Caco-2 (cell line): Measurements from ENCODE around the gene ZNF28. TPM values are rescaled to one million over a fixed set of nuclear protein-coding genes. Genes with fewer than 3 reads are reported as not detected.
A peak's percentile ranks its signal among the peaks of the same experiment; 100 is the strongest.
"Not testable (repeated sequence)": the region's sequence is repeated elsewhere in the genome, so short reads cannot be mapped to it uniquely, and the experiment has no call there.

Experiments used
- BruUV-seq: library from RNA; stranded (reverse); fragments of 400-500 nt; replicated peaks from 2 replicates; lab custom pipeline; 2021; lab: Mats Ljungman, UMichigan
- CTCF ChIA-PET: fragments of 300-600 bp; sonication (Branson Sonifier 250); formaldehyde crosslinking; loops from one replicate; lab custom pipeline; 2022; ENCODE audit warnings: antibody characterized with exemption; lab: Charles Lee
- POLR2A ChIA-PET: fragments of 300-600 bp; sonication (Branson Sonifier 250); formaldehyde crosslinking; loops from one replicate; lab custom pipeline; 2022; ENCODE audit warnings: antibody characterized with exemption; lab: Charles Lee
- DNase-seq, 2 experiments: peaks; one replicate each; pipeline versions ENCODE4 v3.0.0 to v3.0.0-alpha.2; 2020 to 2022
- H3K27me3 ChIP-seq: replicated peaks from 2 replicates; pipeline ENCODE4 v1.6.0; 2011; ENCODE audit warnings: low read length; ENCODE audit not compliant: control insufficient read depth, insufficient read depth
- H3K36me3 ChIP-seq: 2 replicates; pipeline ENCODE4 v1.5.1; 2011; ENCODE audit warnings: low read length; ENCODE audit not compliant: control insufficient read depth, insufficient read depth
- H3K4me1 ChIP-seq: fragments of 250-450 bp; sonication (Bioruptor Pico); 2 replicates; pipeline ENCODE4 v1.5.1; 2020; ENCODE audit warnings: mild to moderate bottlenecking
- H3K4me3 ChIP-seq: 2 replicates; pipeline ENCODE4 v1.5.1; 2011; ENCODE audit warnings: low read depth, mild to moderate bottlenecking, control low read depth, low read length
- H3K9me3 ChIP-seq: fragments of 250-450 bp; sonication (Bioruptor Pico); 2 replicates; pipeline ENCODE4 v1.5.1; 2020; ENCODE audit warnings: mild to moderate bottlenecking, moderate library complexity
- H3K27ac Mint-ChIP-seq: one replicate; pipeline ENCODE4 v1.8.0; 2022; ENCODE audit warnings: mixed read lengths; ENCODE audit not compliant: unreplicated experiment
- H3K27me3 Mint-ChIP-seq: one replicate; pipeline ENCODE4 v1.8.0; 2022; ENCODE audit warnings: mixed read lengths; ENCODE audit not compliant: insufficient read depth, unreplicated experiment
- H3K36me3 Mint-ChIP-seq: one replicate; pipeline ENCODE4 v1.8.0; 2022; ENCODE audit warnings: mild to moderate bottlenecking, mixed read lengths; ENCODE audit not compliant: insufficient read depth, unreplicated experiment
- H3K4me1 Mint-ChIP-seq: one replicate; pipeline ENCODE4 v1.8.0; 2022; ENCODE audit warnings: low read depth, mixed read lengths; ENCODE audit not compliant: unreplicated experiment
- H3K4me3 Mint-ChIP-seq: one replicate; pipeline ENCODE4 v1.8.0; 2022; ENCODE audit warnings: mild to moderate bottlenecking, moderate library complexity, mixed read lengths; ENCODE audit not compliant: unreplicated experiment
- H3K9me3 Mint-ChIP-seq: one replicate; pipeline ENCODE4 v1.8.0; 2022; ENCODE audit warnings: mixed read lengths; ENCODE audit not compliant: unreplicated experiment
- CTCF ChIP-seq, 2 experiments: fragments of 200-600 bp in 1 of 2; IDR thresholded peaks; 1 replicate in 1 of 2; 2 replicates in 1 of 2; pipeline versions ENCODE4 v1.5.1 to v1.8.0; 2011 to 2022; ENCODE audit warnings: antibody characterized with exemption in 1 of 2, control low read depth in 1 of 2, inconsistent platforms in 1 of 2, low read depth in 1 of 2, low read length in 1 of 2, mild to moderate bottlenecking in 1 of 2, moderate library complexity in 1 of 2; ENCODE audit not compliant: insufficient read depth in 1 of 2, severe bottlenecking in 1 of 2, unreplicated experiment in 1 of 2
- intact Hi-C: fragments of 100-400 bp; cut with micrococcal nuclease; formaldehyde crosslinking; loops from one replicate; pipeline ENCODE4 v1.10.0; 2022; ENCODE audit not compliant: unreplicated experiment
- total RNA-seq: library from RNA; stranded (reverse); gene quantifications from 2 replicates; pipeline ENCODE4 v1.2.3, GENCODE V29; 2022

The ZNF28 gene
- total RNA-seq, 1 experiment from 2014 or later = 27.2 TPM

- Histone ChIP-seq H3K27me3 (no peaks in the 10 kb centered on the region), H3K4me1 (no peaks in the 10 kb centered on the region; the same call in 1 of the 2 replicates), H3K4me3 (no peak overlapping the region), H3K9me3 (peaks cover 8% of the 10 kb centered on the region; the same call in 1 of the 2 replicates), H3K36me3 (no peaks in the 10 kb centered on the region)
- Mint-ChIP-seq H3K36me3 (peaks cover 15% of the 10 kb centered on the region), H3K27me3 (no peaks in the 10 kb centered on the region), H3K9me3 (peaks cover 22% of the 10 kb centered on the region), H3K4me1 (peaks cover 11% of the 10 kb centered on the region), H3K4me3 (no peak overlapping the region), H3K27ac (no peak overlapping the region)
- intact Hi-C loops = no loop called here
- ChIA-PET POLR2A (no interaction called here), CTCF (no interaction called here)
- DNase-seq = no peak
- no peak for TF ChIP-seq CTCF (IDR thresholded peaks at IDR 0.05; ENCODE audit: insufficient read depth in 1 of 2, low read depth in 1 of 2, low read length in 1 of 2, severe bottlenecking in 1 of 2, unreplicated experiment in 1 of 2)
- BruUV-seq = no TSS peak
Measured at GRCh38 chr19:52823676-52824075, 2.2 kb upstream of the ZNF28 start.

GRCh38 chr19:52820472-52821203 lies 795 bp downstream of the ZNF28 start:
- H3K27me3 Mint-ChIP-seq, POLR2A ChIA-PET, H3K9me3 ChIP-seq, intact Hi-C loops, H3K4me1 ChIP-seq, H3K36me3 ChIP-seq, CTCF ChIA-PET, H3K27me3 ChIP-seq: not testable (repeated sequence)
- H3K4me3 ChIP-seq = peak overlapping the region; percentile 63
- H3K4me1 Mint-ChIP-seq = peaks cover 11% of the 10 kb centered on the region
- peak in 1 of 2 experiments; percentile 30 for DNase-seq
- H3K9me3 Mint-ChIP-seq = peaks cover 25% of the 10 kb centered on the region
- TSS peak; percentile 68 for BruUV-seq
- H3K36me3 Mint-ChIP-seq = peaks cover 46% of the 10 kb centered on the region
- peak overlapping the region; percentile 71 for H3K27ac Mint-ChIP-seq
- H3K4me3 Mint-ChIP-seq = peak overlapping the region; percentile 84

- CTCF ChIA-PET = interaction anchor here (0.5 kb wide), 1 partner anchor 58 kb away, joined by 3 read pairs; no protein-coding TSS in a partner anchor
Measured at GRCh38 chr19:52809801-52810200, 11.6 kb downstream of the ZNF28 start.

GRCh38 chr19:52799950-52800640 lies 21.3 kb downstream of the ZNF28 start:
- POLR2A ChIA-PET, H3K27me3 ChIP-seq, H3K4me3 ChIP-seq, H3K27ac Mint-ChIP-seq, CTCF ChIA-PET, DNase-seq, H3K27me3 Mint-ChIP-seq, H3K4me1 ChIP-seq, H3K4me3 Mint-ChIP-seq, H3K4me1 Mint-ChIP-seq, intact Hi-C loops, BruUV-seq: not testable (repeated sequence)
- H3K9me3 Mint-ChIP-seq = peaks cover 53% of the 10 kb centered on the region
- H3K36me3 Mint-ChIP-seq = peaks cover 75% of the 10 kb centered on the region
- Histone ChIP-seq H3K9me3 (peaks cover 70% of the 10 kb centered on the region), H3K36me3 (peaks cover 10% of the 10 kb centered on the region)

More at GRCh38 chr19:52809801-52810200, 11.6 kb downstream of the ZNF28 start:
- H3K27me3 ChIP-seq = no peaks in the 10 kb centered on the region
- H3K36me3 ChIP-seq = peaks cover 5% of the 10 kb centered on the region
- TF ChIP-seq CTCF (IDR thresholded peaks at IDR 0.05; ENCODE audit: insufficient read depth in 1 of 2, low read depth in 1 of 2, low read length in 1 of 2, severe bottlenecking in 1 of 2, unreplicated experiment in 1 of 2) = no peak
- no peaks in the 10 kb centered on the region for H3K4me1 Mint-ChIP-seq
- no peak overlapping the region for H3K4me3 Mint-ChIP-seq
- H3K9me3 ChIP-seq = peaks cover 17% of the 10 kb centered on the region; the same call in 1 of the 2 replicates
- H3K27ac Mint-ChIP-seq = no peak overlapping the region
- BruUV-seq = no TSS peak
- intact Hi-C loops = no loop called here
- no peaks in the 10 kb centered on the region for H3K27me3 Mint-ChIP-seq
- POLR2A ChIA-PET = no interaction called here
- peaks cover 6% of the 10 kb centered on the region for H3K9me3 Mint-ChIP-seq
- H3K4me3 ChIP-seq = no peak overlapping the region
- H3K4me1 ChIP-seq = no peaks in the 10 kb centered on the region
- peaks cover 69% of the 10 kb centered on the region for H3K36me3 Mint-ChIP-seq
- no peak for DNase-seq
